Gastrocnemius medialis (tissue), 4 donors: ENCODE data around the gene STAM2.

Source experiments
- CTCF ChIP-seq, 5 experiments: fragments of 450-650 bp in 3 of 5; fragments of 200-600 bp in 2 of 5; sonication (generic) in 2 of 5; IDR thresholded peaks in 4 of 5; conservative IDR thresholded peaks in 1 of 5; 1 replicate in 4 of 5; 2 replicates in 1 of 5; pipeline ENCODE4 v1.5.1; 2016 to 2019; ENCODE audit warnings: antibody characterized with exemption in 5 of 5, mild to moderate bottlenecking in 3 of 5, moderate library complexity in 3 of 5
- POLR2A ChIP-seq, 2 donors: fragments of 450-650 bp; IDR thresholded peaks; one replicate each; pipeline ENCODE4 v1.6.1; 2017; ENCODE audit warnings: antibody characterized with exemption in 2 of 2, mild to moderate bottlenecking in 2 of 2, moderate library complexity in 2 of 2

- TF ChIP-seq CTCF (IDR thresholded peaks at IDR 0.05 in 4 of 5, conservative IDR thresholded peaks at IDR 0.05 in 1 of 5) (no peak), POLR2A (IDR thresholded peaks at IDR 0.05) (no peak)
Observed at GRCh38 chr2:152183401-152184073, 8.0 kb upstream of the STAM2 start.
